HG02973 (cell line): ENCODE data around the gene ALG5.

ENCODE experiments used
- ATAC-seq: cut with Tn5 transposase; IDR thresholded peaks from one replicate; pipeline ENCODE4 v1.9.1; 2021; ENCODE audit warnings: moderate library complexity; ENCODE audit not compliant: unreplicated experiment

ALG5 gene

GRCh38 chr13:36915896-36916640 lies 83.1 kb downstream of the ALG5 start:
- no peak for ATAC-seq

GRCh38 chr13:36915106-36915505 lies 84.0 kb downstream of the ALG5 start:
- no peak for ATAC-seq

- ATAC-seq, result no peak
Measured at GRCh38 chr13:36914648-36915047, 84.5 kb downstream of the ALG5 start.

GRCh38 chr13:36913463-36913862 lies 85.7 kb downstream of the ALG5 start:
- ATAC-seq, result no peak

GRCh38 chr13:36912973-36913372 lies 86.2 kb downstream of the ALG5 start:
- no peak for ATAC-seq

GRCh38 chr13:36912369-36912768 lies 86.8 kb downstream of the ALG5 start:
- no peak for ATAC-seq

GRCh38 chr13:36910545-36910944 lies 88.6 kb downstream of the ALG5 start:
- ATAC-seq, result no peak

GRCh38 chr13:36907821-36908220 lies 91.3 kb downstream of the ALG5 start:
- ATAC-seq, result no peak

GRCh38 chr13:36907266-36907665 lies 91.9 kb downstream of the ALG5 start:
- ATAC-seq, result no peak

- ATAC-seq, result no peak
Measured at GRCh38 chr13:36905944-36906343, 93.2 kb downstream of the ALG5 start.

- ATAC-seq, result no peak
Measured at GRCh38 chr13:36903925-36904595, 95.1 kb downstream of the ALG5 start.
